Stimulated activated CD8-positive, alpha-beta memory T cell treated with anti-CD3 and anti-CD28 coated beads, Interleukin-4, amount 100 ng/mL, for 24 hours (primary cell): ENCODE data around the gene IGFALS.

Source experiments
- DNase-seq: peaks from one replicate; pipeline ENCODE4 v3.0.0-alpha.2; 2020; ENCODE audit warnings: low read depth

Gene IGFALS

GRCh38 chr16:1775846-1776671 lies 17.4 kb downstream of the IGFALS start:
- no peak for DNase-seq

GRCh38 chr16:1775006-1775845 lies 18.3 kb downstream of the IGFALS start:
- no peak for DNase-seq

- no peak for DNase-seq
These were observed 19.1 kb downstream of the IGFALS start for GRCh38 chr16:1774448-1774780.

- no peak for DNase-seq
These were observed 19.6 kb downstream of the IGFALS start for GRCh38 chr16:1773703-1774447.

- DNase-seq: peak; percentile 68
These were observed 20.4 kb downstream of the IGFALS start, which contains the start of gene MRPS34 for GRCh38 chr16:1772908-1773702. Gene MRPS34 (minus strand): TSS chr16:1773134. CDS start chr16:1773119, 15 bp downstream.

- peak; percentile 34 for DNase-seq
These were observed 21.1 kb downstream of the IGFALS start, which contains the start of gene EME2 for GRCh38 chr16:1772362-1772907. Gene EME2 (plus strand): TSS chr16:1772810. CDS start chr16:1773228, 418 bp downstream.

- DNase-seq: no peak
These were observed 21.6 kb downstream of the IGFALS start for GRCh38 chr16:1771864-1772361.

- peak; percentile 69 for DNase-seq
These were observed 22.2 kb downstream of the IGFALS start, which contains the start of gene NME3 for GRCh38 chr16:1771188-1771863. Gene NME3 (minus strand): TSS chr16:1771543. CDS start chr16:1771534, 9 bp downstream.

- DNase-seq: peak; percentile 49
These were observed 22.9 kb downstream of the IGFALS start for GRCh38 chr16:1770328-1771187.

- DNase-seq: no peak
These were observed 23.9 kb downstream of the IGFALS start for GRCh38 chr16:1769402-1770300.

GRCh38 chr16:1768767-1769401 lies 24.6 kb downstream of the IGFALS start:
- DNase-seq: no peak

- DNase-seq: no peak
These were observed 25.3 kb downstream of the IGFALS start for GRCh38 chr16:1768061-1768766.

- DNase-seq: no peak
These were observed 26.1 kb downstream of the IGFALS start for GRCh38 chr16:1767116-1767994.

- no peak for DNase-seq
These were observed 26.8 kb downstream of the IGFALS start for GRCh38 chr16:1766701-1767100.

GRCh38 chr16:1766231-1766630 lies 27.3 kb downstream of the IGFALS start:
- no peak for DNase-seq

GRCh38 chr16:1765826-1766225 lies 27.7 kb downstream of the IGFALS start:
- DNase-seq: no peak
